Small intestine (tissue), 7 donors: Measurements from ENCODE around the gene SYTL4. TPM values are rescaled to one million over a fixed set of nuclear protein-coding genes. Genes with fewer than 3 reads are reported as not detected.

Experiments used
- DNase-seq, 2 donors: peaks; one replicate each; pipeline versions ENCODE4 v3.0.0 to v3.0.0-alpha.2; 2013
- FAIRE-seq: peaks from 2 replicates; lab custom pipeline; 2012; peaks lifted over from hg19 to GRCh38; lab: Jason Lieb, UNC
- H3K27ac ChIP-seq, 3 donors: one replicate each; pipeline ENCODE4 v1.5.1; 2013; ENCODE audit warnings: low read length in 2 of 3, mild to moderate bottlenecking in 2 of 3, control low read depth in 1 of 3, inconsistent platforms in 1 of 3, low read depth in 1 of 3, moderate library complexity in 1 of 3
- H3K27me3 ChIP-seq, 3 donors: one replicate each; pipeline ENCODE4 v1.6.1; 2013; ENCODE audit warnings: low read length in 3 of 3, inconsistent platforms in 1 of 3; ENCODE audit not compliant: control insufficient read depth in 3 of 3, insufficient read depth in 3 of 3
- H3K36me3 ChIP-seq, 3 donors: one replicate each; pipeline ENCODE4 v1.6.1; 2013; ENCODE audit warnings: low read length in 3 of 3, inconsistent platforms in 1 of 3, low read depth in 1 of 3, mild to moderate bottlenecking in 1 of 3, moderate library complexity in 1 of 3; ENCODE audit not compliant: control insufficient read depth in 3 of 3, insufficient read depth in 2 of 3
- H3K4me1 ChIP-seq, 3 donors: one replicate each; pipeline ENCODE4 v1.6.1; 2013; ENCODE audit warnings: low read length in 2 of 3, inconsistent platforms in 1 of 3, low read depth in 1 of 3, mild to moderate bottlenecking in 1 of 3, moderate library complexity in 1 of 3; ENCODE audit not compliant: control insufficient read depth in 3 of 3, insufficient read depth in 2 of 3
- H3K4me3 ChIP-seq, 3 donors: one replicate each; pipeline ENCODE4 v1.5.1; 2013; ENCODE audit warnings: low read length in 3 of 3, control low read depth in 1 of 3, inconsistent platforms in 1 of 3, low read depth in 1 of 3, mild to moderate bottlenecking in 1 of 3, moderate library complexity in 1 of 3
- H3K9me3 ChIP-seq, 2 donors: one replicate each; pipeline ENCODE4 v1.6.1; 2013; ENCODE audit warnings: low read depth in 1 of 2, low read length in 1 of 2; ENCODE audit not compliant: control insufficient read depth in 2 of 2, insufficient read depth in 1 of 2
- WGBS, 3 donors: extraction: QIAGEN DNeasy Blood & Tissue Kit; methylation state at CpG; one replicate each; pipeline ENCODE4 v1.1.7; 2013; 5-methylcytosine and 5-hydroxymethylcytosine counted together
- polyA plus RNA-seq, 4 donors: library from polyadenylated mRNA; stranded (reverse) in 3 of 4; unstranded in 1 of 4; fragments of 200-250 nt in 3 of 4; fragments of 120-200 nt in 1 of 4; gene quantifications; one replicate each; pipeline versions ENCODE4 v1.2.1 to v1.2.3, GENCODE V29; 2013
- donor health status: healthy with polysubstance abuse.
- donor health status: control.
- donor health status: control.
- donor health status: Bipolar disorder and iron deficiency.
- donor health status: healthy.

The SYTL4 gene
- polyA plus RNA-seq, 4 donors: 3.8 to 8.4 (median 5.4) TPM

- DNase-seq (peak; percentile 70 to 74), FAIRE-seq (no peak)
- Histone ChIP-seq H3K4me1 (no peaks in the 10 kb centered on the region), H3K27ac (no peak overlapping the region), H3K9me3 (no peaks in the 10 kb centered on the region), H3K4me3 (no peak overlapping the region), H3K27me3 (no peaks in the 10 kb centered on the region), H3K36me3 (no peaks in the 10 kb centered on the region)
- WGBS, 3 donors: 30 to 45% (median 32%) methylated on average over 5 of the region's 5 CpGs
Measured at GRCh38 chrX:100685284-100685996, 46.5 kb downstream of the SYTL4 start.

DNA sequence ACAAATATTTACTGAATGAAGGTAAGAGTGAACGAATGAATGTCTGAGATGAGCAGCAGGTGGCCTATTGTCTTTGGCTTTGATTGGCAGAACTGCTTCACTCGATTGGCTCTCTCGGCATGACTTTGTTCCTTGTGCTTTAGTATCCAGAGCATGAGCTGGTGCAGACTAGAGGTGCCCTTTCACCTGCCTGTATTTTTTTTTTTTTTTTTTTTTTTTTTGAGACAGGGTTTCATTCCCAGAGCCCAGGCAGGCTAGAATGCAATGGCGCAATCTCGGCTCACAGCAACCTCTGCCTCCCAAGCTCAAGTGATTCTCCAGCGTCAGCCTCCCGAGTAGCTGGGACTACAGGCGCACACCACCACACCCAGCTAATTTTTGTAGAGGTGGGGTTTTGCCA lies 49.0 kb downstream of the SYTL4 start:
- 87 to 94% (median 88%) methylated on average over 8 of the region's 8 CpGs for WGBS, 3 donors
- no peaks in the 10 kb centered on the region for H3K36me3 ChIP-seq
- no peak overlapping the region for H3K4me3 ChIP-seq
- H3K9me3 ChIP-seq: no peaks in the 10 kb centered on the region
- DNase-seq: no peak
- H3K4me1 ChIP-seq: no peaks in the 10 kb centered on the region
- H3K27ac ChIP-seq: no peak overlapping the region
- no peak for FAIRE-seq
- no peaks in the 10 kb centered on the region for H3K27me3 ChIP-seq

DNA sequence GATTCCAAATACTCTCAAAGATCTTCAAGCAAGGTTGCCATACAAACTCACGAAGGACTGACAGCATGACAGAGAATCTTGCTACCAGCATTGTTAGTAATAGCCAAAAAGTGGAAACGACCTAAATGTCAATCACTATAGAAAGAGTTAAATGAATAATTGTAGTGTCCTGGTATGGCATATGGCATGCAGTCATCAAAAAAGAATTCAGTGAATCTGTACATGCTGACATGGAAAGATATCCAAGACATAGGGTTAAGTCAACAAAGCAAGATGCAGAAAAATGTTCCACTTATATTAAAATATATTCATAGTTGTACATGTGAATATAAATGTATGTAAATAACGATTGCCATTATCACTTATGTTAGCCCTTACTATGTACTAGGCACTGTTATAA lies 50.3 kb downstream of the SYTL4 start:
- FAIRE-seq: no peak
- 47 to 85% (median 77%) methylated on average over 3 of the region's 3 CpGs for WGBS, 3 donors
- no peak overlapping the region for H3K27ac ChIP-seq
- H3K4me3 ChIP-seq: no peak overlapping the region
- no peaks in the 10 kb centered on the region for H3K36me3 ChIP-seq
- no peak for DNase-seq
- no peaks in the 10 kb centered on the region for H3K27me3 ChIP-seq
- H3K4me1 ChIP-seq: no peaks in the 10 kb centered on the region
- H3K9me3 ChIP-seq: no peaks in the 10 kb centered on the region

GRCh38 chrX:100680756-100681155 lies 51.2 kb downstream of the SYTL4 start:
- WGBS, 3 donors: 52 to 82% (median 53%) methylated on average over 2 of the region's 2 CpGs

DNA sequence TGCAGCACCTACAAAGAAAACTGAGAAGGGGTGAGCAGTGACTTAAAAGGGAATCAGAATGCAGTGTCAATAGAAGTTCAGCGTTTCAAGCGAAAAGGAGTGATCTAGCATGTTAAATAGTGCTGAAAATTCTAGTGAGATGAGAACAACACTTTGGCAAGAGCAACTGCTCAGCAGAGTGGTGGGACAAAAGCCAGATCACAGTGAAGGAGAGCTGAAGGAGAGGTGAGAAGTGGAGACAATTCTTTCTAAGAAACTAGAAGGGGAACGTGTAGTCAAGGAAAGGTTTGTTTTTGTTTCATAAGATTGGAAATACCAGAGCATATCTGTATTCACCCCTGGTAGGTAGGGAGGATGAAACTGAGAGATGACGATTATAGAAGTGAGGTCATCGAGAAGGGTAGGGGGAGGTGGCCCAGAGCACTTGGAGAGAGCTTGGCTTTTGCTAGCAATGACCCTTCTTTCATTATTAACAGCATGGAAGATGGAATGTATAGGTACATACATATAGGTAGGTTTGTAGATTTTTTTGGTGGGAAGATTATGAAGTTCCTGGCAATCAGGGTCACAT lies 54.2 kb downstream of the SYTL4 start:
- 72 to 82% (median 77%) methylated on average over 5 of the region's 5 CpGs for WGBS, 3 donors
- H3K27me3 ChIP-seq: no peaks in the 10 kb centered on the region
- FAIRE-seq (no peak), DNase-seq (no peak)
- no peaks in the 10 kb centered on the region for H3K9me3 ChIP-seq
- no peak overlapping the region for H3K4me3 ChIP-seq
- H3K27ac ChIP-seq: no peak overlapping the region
- no peaks in the 10 kb centered on the region for H3K4me1 ChIP-seq
- H3K36me3 ChIP-seq: no peaks in the 10 kb centered on the region

More at GRCh38 chrX:100680756-100681155, 51.2 kb downstream of the SYTL4 start:
- no peaks in the 10 kb centered on the region for H3K4me1 ChIP-seq
- H3K9me3 ChIP-seq: no peaks in the 10 kb centered on the region
- no peak overlapping the region for H3K4me3 ChIP-seq
- H3K27ac ChIP-seq: no peak overlapping the region
- DNase-seq: no peak
- FAIRE-seq: no peak
- no peaks in the 10 kb centered on the region for H3K36me3 ChIP-seq
- H3K27me3 ChIP-seq: no peaks in the 10 kb centered on the region

GRCh38 chrX:100674705-100675104 lies 57.2 kb downstream of the SYTL4 start:
- no peak for DNase-seq
- no peaks in the 10 kb centered on the region for H3K9me3 ChIP-seq
- no peaks in the 10 kb centered on the region for H3K36me3 ChIP-seq
- WGBS, 3 donors: 59 to 77% (median 68%) methylated on average over 2 of the region's 2 CpGs
- H3K27me3 ChIP-seq: no peaks in the 10 kb centered on the region
- no peak for FAIRE-seq
- no peak overlapping the region for H3K4me3 ChIP-seq
- no peak overlapping the region for H3K27ac ChIP-seq
- H3K4me1 ChIP-seq: no peaks in the 10 kb centered on the region

- Histone ChIP-seq H3K27ac (no peak overlapping the region), H3K36me3 (no peaks in the 10 kb centered on the region), H3K27me3 (no peaks in the 10 kb centered on the region), H3K4me1 (no peaks in the 10 kb centered on the region), H3K4me3 (no peak overlapping the region), H3K9me3 (no peaks in the 10 kb centered on the region)
- FAIRE-seq (no peak), DNase-seq (peak in 1 of 2 donors; percentile 3)
- 40 to 63% (median 61%) methylated on average over 3 of the region's 3 CpGs for WGBS, 3 donors
Measured at GRCh38 chrX:100673397-100673953, 58.4 kb downstream of the SYTL4 start.

GRCh38 chrX:100672966-100673365 lies 59.0 kb downstream of the SYTL4 start:
- H3K9me3 ChIP-seq: no peaks in the 10 kb centered on the region
- no peak overlapping the region for H3K27ac ChIP-seq
- FAIRE-seq: no peak
- no peaks in the 10 kb centered on the region for H3K27me3 ChIP-seq
- no peaks in the 10 kb centered on the region for H3K36me3 ChIP-seq
- WGBS, 3 donors: 29 to 53% (median 39%) methylated on average over 3 of the region's 3 CpGs
- no peak overlapping the region for H3K4me3 ChIP-seq
- DNase-seq: peak; percentile 38 to 45
- H3K4me1 ChIP-seq: no peaks in the 10 kb centered on the region
